HCT116 (cell line): ENCODE results near the gene SVEP1. TPM values are rescaled to one million over a fixed set of nuclear protein-coding genes. Genes with fewer than 3 reads are reported as not detected.

ENCODE experiments used
- ATAC-seq: fragments of 200-7000 bp; cut with Tn5 transposase; 2 replicates; pipeline ENCODE4 v1.9.1; 2020; ENCODE audit warnings: mild to moderate bottlenecking, moderate library complexity
- BruUV-seq: library from RNA; stranded (reverse); fragments of 400-500 nt; replicated peaks from 2 replicates; lab custom pipeline; 2021; lab: Mats Ljungman, UMichigan
- CTCF ChIA-PET: fragments of 300-600 bp; sonication (Branson Sonifier 250); formaldehyde crosslinking; loops from one replicate; lab custom pipeline; 2021; ENCODE audit warnings: antibody characterized with exemption; lab: Charles Lee
- POLR2A ChIA-PET: fragments of 300-600, 350-600 bp; sonication (Branson Sonifier 250); formaldehyde crosslinking; loops from one replicate; lab custom pipeline; 2021; ENCODE audit warnings: antibody characterized with exemption; lab: Charles Lee
- RAD21 ChIA-PET, 2 experiments: fragments of 300-600 bp; sonication (Branson Sonifier 250); formaldehyde crosslinking; loops; one replicate each; lab custom pipeline; 2023; ENCODE audit warnings: low total read pairs in 2 of 2; ENCODE audit not compliant: uncharacterized antibody in 2 of 2, unreplicated experiment in 2 of 2, low non-redundant PET in 1 of 2; lab: Charles Lee
- DNase-seq: peaks from one replicate; pipeline ENCODE4 v3.0.0-alpha.2; 2010; ENCODE audit warnings: low read depth, low spot score
- H2AFZ ChIP-seq: fragments of 200-600 bp; shearing (Covaris generic), sonication (generic); 2 replicates; pipeline ENCODE4 v1.6.1; 2017; ENCODE audit warnings: low read depth, mixed run types, mixed read lengths, antibody characterized with exemption, low read length; ENCODE audit not compliant: poor library complexity, severe bottlenecking
- H3K27ac ChIP-seq: 2 replicates; pipeline ENCODE4 v1.5.1; 2012; ENCODE audit warnings: low read depth, low read length
- H3K27me3 ChIP-seq: fragments of 200-600 bp; sonication (generic); 2 replicates; pipeline ENCODE4 v1.6.1; 2016; ENCODE audit warnings: mixed run types, low read length, mixed read lengths; ENCODE audit not compliant: insufficient read depth
- H3K36me3 ChIP-seq, 2 experiments: fragments of 200-500 bp in 1 of 2; fragments of 200-600 bp in 1 of 2; sonication (Bioruptor generic) in 1 of 2; sonication (generic) in 1 of 2; 2 replicates each; pipeline versions ENCODE4 v1.5.1 to v1.6.1; 2014 to 2016; ENCODE audit warnings: low read length in 2 of 2, inconsistent platforms in 1 of 2, mixed read lengths in 1 of 2, mixed run types in 1 of 2; ENCODE audit not compliant: insufficient read depth in 2 of 2, control insufficient read depth in 1 of 2
- H3K4me1 ChIP-seq, 2 experiments: fragments of 200-600 bp in 1 of 2; sonication (generic) in 1 of 2; 2 replicates each; pipeline versions ENCODE4 v1.5.1 to v1.6.1; 2012 to 2017; ENCODE audit warnings: low read length in 2 of 2, inconsistent platforms in 1 of 2, mild to moderate bottlenecking in 1 of 2, mixed read lengths in 1 of 2, mixed run types in 1 of 2, moderate library complexity in 1 of 2; ENCODE audit not compliant: insufficient read depth in 2 of 2, control insufficient read depth in 1 of 2
- H3K4me2 ChIP-seq: fragments of 200-600 bp; sonication (generic); 2 replicates; pipeline ENCODE4 v1.6.1; 2017; ENCODE audit warnings: mixed run types, low read length, mixed read lengths
- H3K4me3 ChIP-seq, 2 experiments: fragments of 200-600 bp in 1 of 2; sonication (generic) in 1 of 2; replicated peaks in 1 of 2; 2 replicates each; pipeline ENCODE4 v1.5.1; 2011 to 2016; ENCODE audit warnings: low read length in 2 of 2, control low read depth in 1 of 2, low read depth in 1 of 2, mild to moderate bottlenecking in 1 of 2, mixed read lengths in 1 of 2, mixed run types in 1 of 2
- H3K79me2 ChIP-seq: fragments of 200-600 bp; sonication (generic); 2 replicates; pipeline ENCODE4 v1.6.1; 2017; ENCODE audit warnings: mild to moderate bottlenecking, mixed run types, low read length, moderate library complexity, mixed read lengths; ENCODE audit not compliant: insufficient read depth
- H3K9ac ChIP-seq: fragments of 200-600 bp; sonication (generic); 2 replicates; pipeline ENCODE4 v1.6.1; 2016; ENCODE audit warnings: low read length, mixed read lengths
- H3K9me2 ChIP-seq: fragments of 200-600 bp; sonication (generic), shearing (Covaris generic); 2 replicates; pipeline ENCODE4 v1.6.1; 2017; ENCODE audit warnings: mixed run types, mild to moderate bottlenecking, moderate library complexity; ENCODE audit not compliant: insufficient read depth
- H3K9me3 ChIP-seq, 2 experiments: fragments of 200-500 bp in 1 of 2; fragments of 200-600 bp in 1 of 2; sonication (Bioruptor generic) in 1 of 2; sonication (generic) in 1 of 2; 2 replicates each; pipeline ENCODE4 v1.6.1; 2014 to 2017; ENCODE audit warnings: low read length in 2 of 2, mixed read lengths in 2 of 2, inconsistent platforms in 1 of 2, low read depth in 1 of 2, mild to moderate bottlenecking in 1 of 2, mixed run types in 1 of 2, moderate library complexity in 1 of 2; ENCODE audit not compliant: control insufficient read depth in 1 of 2, insufficient read depth in 1 of 2
- H4K20me1 ChIP-seq: fragments of 200-600 bp; sonication (generic), shearing (Covaris generic); 2 replicates; pipeline ENCODE4 v1.6.1; 2017; ENCODE audit warnings: mixed run types, mild to moderate bottlenecking, moderate library complexity; ENCODE audit not compliant: insufficient read depth
- ATF3 ChIP-seq: IDR thresholded peaks from 2 replicates; pipeline ENCODE4 v1.6.1; 2012
- CEBPB ChIP-seq: IDR thresholded peaks from 2 replicates; pipeline ENCODE4 v1.6.1; 2012; ENCODE audit warnings: low read depth
- EGR1 ChIP-seq: IDR thresholded peaks from 2 replicates; pipeline ENCODE4 v1.6.1; 2012; ENCODE audit warnings: low read depth
- ELF1 ChIP-seq: IDR thresholded peaks from 2 replicates; pipeline ENCODE4 v1.6.1; 2012; ENCODE audit warnings: low read depth, borderline replicate concordance
- EZH2phosphoT487 ChIP-seq: fragments of 200-600 bp; IDR thresholded peaks from 2 replicates; pipeline ENCODE4 v1.6.1; 2018; ENCODE audit warnings: antibody characterized with exemption, borderline replicate concordance
- FOSL1 ChIP-seq: IDR thresholded peaks from 2 replicates; pipeline ENCODE4 v1.6.1; 2012; ENCODE audit warnings: low read depth
- MAX ChIP-seq: IDR thresholded peaks from 2 replicates; pipeline ENCODE4 v1.6.1; 2012
- POLR2A ChIP-seq: IDR thresholded peaks from 2 replicates; pipeline ENCODE4 v1.7.0; 2011; ENCODE audit warnings: borderline replicate concordance; ENCODE audit not compliant: insufficient read depth, insufficient read length; ENCODE audit errors: extremely low read depth
- POLR2AphosphoS5 ChIP-seq: IDR thresholded peaks from 2 replicates; pipeline ENCODE4 v1.6.1; 2011; ENCODE audit warnings: mild to moderate bottlenecking, low read depth, low read length, moderate library complexity
- SIN3A ChIP-seq: IDR thresholded peaks from 2 replicates; pipeline ENCODE4 v1.6.1; 2012; ENCODE audit warnings: low read depth
- SRF ChIP-seq: IDR thresholded peaks from 2 replicates; pipeline ENCODE4 v1.6.1; 2012; ENCODE audit warnings: low read depth
- TCF7L2 ChIP-seq: IDR thresholded peaks from 2 replicates; pipeline ENCODE4 v1.7.0; 2011; ENCODE audit warnings: borderline replicate concordance, inconsistent platforms; ENCODE audit not compliant: insufficient read depth, insufficient read length; ENCODE audit errors: extremely low read depth
- YY1 ChIP-seq: IDR thresholded peaks from 2 replicates; pipeline ENCODE4 v1.6.1; 2011; ENCODE audit warnings: low read length, low read depth, moderate library complexity, mild to moderate bottlenecking; ENCODE audit not compliant: insufficient replicate concordance; ENCODE audit errors: extremely low read depth
- ZNF274 ChIP-seq: fragments of 200-500 bp; sonication (Bioruptor generic); IDR thresholded peaks from 2 replicates; pipeline ENCODE4 v1.6.1; 2014; ENCODE audit warnings: mild to moderate bottlenecking, low read depth, low read length, inconsistent platforms
- intact Hi-C: fragments of 100-400 bp; cut with micrococcal nuclease; formaldehyde crosslinking; loops from 2 replicates; pipeline ENCODE4 v1.10.0; 2022
- total RNA-seq: library from RNA; stranded (reverse); gene quantifications from one replicate; pipeline ENCODE4 v1.2.1, GENCODE V29; 2021; ENCODE audit not compliant: unreplicated experiment

Gene SVEP1
- total RNA-seq, 1 experiment from 2014 or later, result 0.15 TPM

- ChIA-PET CTCF (interaction anchor here (2.4 kb wide), 1 partner anchor 16 kb away, joined by 8 read pairs; no protein-coding TSS in a partner anchor), RAD21 (no interaction called here), POLR2A (no interaction called here)
- H3K79me2 ChIP-seq, result no peaks in the 10 kb centered on the region
- H3K27me3 ChIP-seq, result no peaks in the 10 kb centered on the region
- DNase-seq (no peak), ATAC-seq (no peak)
- TF ChIP-seq YY1 (no peak), TCF7L2 (no peak), EGR1 (no peak), ZNF274 (no peak), POLR2AphosphoS5 (no peak), SRF (no peak), POLR2A (no peak), MAX (no peak), ELF1 (no peak), EZH2phosphoT487 (no peak), CEBPB (no peak), FOSL1 (no peak), SIN3A (no peak), ATF3 (no peak)
- H3K4me1 ChIP-seq, result no peaks in the 10 kb centered on the region
- H3K9me2 ChIP-seq, result no peaks in the 10 kb centered on the region
- no TSS peak for BruUV-seq
- H2AFZ ChIP-seq, result no peak overlapping the region
- H3K4me2 ChIP-seq, result no peak overlapping the region
- H3K36me3 ChIP-seq, result no peaks in the 10 kb centered on the region
- no peaks in the 10 kb centered on the region for H3K9me3 ChIP-seq
- intact Hi-C loops, result no loop called here
- H3K27ac ChIP-seq, result no peak overlapping the region
- H4K20me1 ChIP-seq, result no peaks in the 10 kb centered on the region
- no peak overlapping the region for H3K9ac ChIP-seq
- no peak overlapping the region for H3K4me3 ChIP-seq
Observed at GRCh38 chr9:110356639-110357395, 222.7 kb downstream of the SVEP1 start.
